G401.6 (cell line): ENCODE data around the gene ASPHD1.
"Not testable (repeated sequence)": the region's sequence is repeated elsewhere in the genome, so short reads cannot be mapped to it uniquely, and the experiment has no call there.

ENCODE experiments used
- FAIRE-seq: peaks from 2 replicates; lab custom pipeline; 2012; peaks lifted over from hg19 to GRCh38; lab: Jason Lieb, UNC

The ASPHD1 gene

DNA sequence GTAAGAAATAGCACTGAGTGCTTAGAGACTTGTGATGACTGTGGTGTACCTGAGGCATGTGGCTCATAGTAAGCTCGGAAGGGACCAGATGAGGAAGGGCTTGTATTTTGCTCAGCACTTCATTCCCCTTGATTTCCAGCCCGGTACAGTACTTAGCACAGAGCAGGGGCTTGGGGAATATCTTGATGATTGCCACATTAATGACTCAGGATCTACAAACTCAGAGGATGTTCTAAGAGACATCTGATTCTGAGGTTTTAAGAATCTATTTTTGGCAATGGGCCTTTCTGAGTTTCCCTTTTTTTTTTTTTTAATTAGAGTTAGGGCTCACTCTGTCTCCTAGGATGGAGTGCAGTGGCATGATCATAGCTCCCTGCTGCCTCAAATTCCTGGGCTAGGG lies 9.1 kb downstream of the ASPHD1 start:
- peak; percentile 17 for FAIRE-seq

DNA sequence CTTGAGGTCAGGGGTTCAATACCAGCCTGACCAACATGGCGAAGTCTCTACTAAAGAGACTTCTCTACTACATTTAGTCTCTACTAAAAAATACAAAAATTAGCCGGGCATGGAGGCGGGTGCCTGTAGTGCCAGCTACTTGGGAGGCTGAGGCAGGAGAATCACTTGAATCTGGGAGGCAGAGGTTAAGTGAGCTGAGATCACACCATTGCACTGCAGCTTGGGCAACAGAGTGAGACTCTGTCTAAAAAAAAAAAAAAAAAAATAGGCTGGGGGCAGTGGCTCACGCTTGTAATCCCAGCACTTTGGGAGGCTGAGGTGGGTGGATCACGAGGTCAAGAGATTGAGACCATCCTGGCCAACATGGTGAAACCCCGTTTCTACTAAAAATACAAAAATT lies 9.6 kb downstream of the ASPHD1 start:
- not testable (repeated sequence) for FAIRE-seq

DNA sequence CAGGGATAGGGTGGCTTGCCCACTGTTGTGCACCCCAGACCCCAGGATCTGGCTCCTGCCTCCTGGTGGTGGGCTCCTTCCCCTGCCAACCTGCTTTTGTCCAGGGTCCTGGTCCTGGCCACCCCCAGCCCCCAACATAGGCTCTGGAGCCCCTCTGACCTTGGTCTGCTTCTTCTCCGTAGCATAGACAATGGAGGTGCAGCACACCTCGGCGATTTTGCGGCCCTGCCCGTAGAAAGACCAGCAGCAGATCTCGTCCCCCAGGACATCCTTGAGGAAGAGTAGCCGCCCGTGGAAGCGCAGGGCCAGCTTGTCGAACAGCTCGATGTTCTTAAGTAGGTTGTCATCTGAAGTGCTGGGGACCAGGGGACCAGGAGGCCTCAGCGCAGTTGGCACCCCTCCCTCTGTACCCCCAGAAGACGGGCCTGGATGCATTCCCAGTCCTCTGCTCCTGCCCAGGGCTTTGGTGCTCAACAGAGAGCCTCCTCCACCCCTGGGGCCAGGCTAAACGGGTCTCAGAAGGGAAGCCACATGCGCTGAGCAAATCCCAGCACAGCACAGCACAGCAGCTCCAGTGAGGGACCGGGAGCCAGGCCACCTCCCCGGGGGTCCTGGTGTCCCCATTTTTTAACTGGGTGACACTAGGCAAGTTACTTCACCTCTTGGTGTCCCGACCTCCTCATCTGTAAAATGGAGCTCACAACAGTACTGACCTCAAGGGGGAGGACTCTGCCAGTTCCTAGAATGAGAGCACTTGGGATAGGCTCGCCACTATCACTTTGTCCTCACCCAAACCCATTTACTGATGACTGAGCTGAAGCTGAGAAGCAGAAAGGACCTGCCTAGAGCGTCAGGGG lies 10.8 kb downstream of the ASPHD1 start:
- FAIRE-seq = no peak

DNA sequence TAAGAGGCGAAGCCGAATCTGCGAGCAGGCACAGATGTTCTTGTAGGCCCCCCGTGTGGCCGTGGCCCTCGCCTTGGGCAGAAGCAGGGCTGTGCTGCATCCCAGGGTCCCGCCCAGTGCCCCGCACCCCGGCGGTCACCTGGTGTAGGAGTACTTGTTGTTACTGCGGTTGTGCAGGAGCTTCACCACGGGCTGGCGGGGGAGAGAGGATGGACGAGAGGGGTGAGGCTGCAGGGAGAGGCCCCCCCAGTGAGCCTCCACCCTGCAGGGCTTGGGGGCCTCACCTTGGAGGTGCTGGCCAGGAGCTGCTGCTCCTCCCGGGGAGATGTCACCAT lies 11.4 kb downstream of the ASPHD1 start:
- FAIRE-seq = no peak

DNA sequence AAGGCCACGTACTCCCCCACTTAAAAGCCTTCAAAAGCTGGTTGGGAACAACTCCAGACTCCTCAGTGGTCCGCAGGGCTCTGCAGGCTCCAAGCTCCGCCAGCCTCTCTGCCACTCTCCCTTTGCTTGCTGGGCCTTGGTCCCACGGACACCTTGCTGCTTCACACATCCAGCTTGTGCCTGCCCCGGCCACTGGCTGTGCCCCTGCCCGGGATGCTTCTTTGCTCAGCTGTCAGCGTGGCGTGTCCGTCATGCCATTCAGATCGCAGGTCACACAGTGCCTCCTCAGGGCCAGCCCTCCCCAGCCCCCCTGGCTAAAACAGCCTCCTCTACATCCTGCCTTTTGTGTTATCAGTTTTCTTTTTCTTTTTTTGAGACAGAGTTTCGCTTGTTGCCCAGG lies 11.8 kb downstream of the ASPHD1 start:
- no peak for FAIRE-seq

DNA sequence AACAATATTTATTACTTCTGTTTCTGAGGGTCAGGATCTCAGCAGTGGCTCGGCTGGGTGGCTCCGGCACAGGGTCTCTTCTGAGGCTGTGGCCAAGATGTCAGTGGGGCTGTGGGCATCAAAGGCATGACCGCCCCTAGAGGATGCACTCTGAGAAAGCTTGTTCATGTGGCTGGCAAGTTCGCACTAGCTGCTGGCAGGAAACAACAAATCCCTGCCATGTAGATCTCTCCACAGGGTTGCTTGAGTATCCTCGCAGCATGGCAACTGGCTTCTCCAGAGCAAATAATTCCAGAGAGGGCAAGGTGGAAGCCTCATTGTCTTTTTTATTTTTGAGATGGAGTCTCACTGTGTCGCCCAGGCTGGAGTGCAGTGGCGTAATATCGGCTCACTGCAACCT lies 13.2 kb downstream of the ASPHD1 start:
- FAIRE-seq = no peak

DNA sequence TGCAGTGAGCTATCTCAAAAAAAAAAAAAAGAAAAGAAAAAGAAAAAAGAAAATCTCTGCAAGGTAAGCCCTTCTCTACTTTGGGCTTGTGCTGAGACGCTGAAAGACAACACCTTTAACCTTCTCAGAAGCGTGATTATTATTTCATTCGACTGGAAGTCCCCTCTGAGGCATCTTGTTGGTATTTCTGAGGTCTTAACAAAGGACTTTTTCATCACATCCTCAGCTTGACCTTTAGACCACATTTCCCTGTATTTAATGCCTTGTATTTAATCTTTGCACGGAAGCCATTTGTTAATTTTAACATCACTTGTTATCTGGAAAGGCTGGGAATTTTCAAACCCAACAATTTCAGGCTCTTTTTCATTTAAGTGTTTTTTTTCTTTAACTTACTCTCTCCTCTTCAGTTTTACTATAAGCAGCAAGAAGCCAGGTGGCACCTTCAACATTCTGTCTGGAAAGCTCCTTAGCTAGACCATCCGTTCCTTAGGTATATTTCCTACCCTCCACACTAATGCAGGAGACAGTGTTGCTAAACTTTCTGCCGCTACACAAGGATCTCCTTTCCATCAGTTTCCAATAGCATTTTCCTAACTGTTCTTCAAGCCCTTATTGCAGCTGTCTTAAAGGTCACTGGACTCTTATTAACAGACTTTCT lies 15.4 kb downstream of the ASPHD1 start:
- no peak for FAIRE-seq

DNA sequence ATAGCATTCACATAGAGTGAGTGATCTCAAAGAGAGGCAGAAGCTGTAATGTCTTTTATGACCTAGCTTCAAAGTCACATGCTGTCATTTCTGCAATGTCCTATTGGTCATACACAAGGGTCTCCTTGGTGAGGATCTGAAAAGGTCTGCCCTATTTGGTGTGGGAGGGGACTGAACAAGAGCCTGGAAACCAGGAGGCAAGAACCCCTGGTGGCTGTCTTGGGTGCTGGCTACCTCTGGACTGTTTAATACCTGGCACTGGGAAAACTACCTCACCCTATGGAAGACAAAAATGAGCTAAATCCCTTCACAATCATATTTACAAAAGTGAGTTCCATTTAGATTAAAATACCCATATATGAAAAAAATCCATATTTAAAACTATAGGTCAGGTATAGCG lies 16.7 kb downstream of the ASPHD1 start:
- no peak for FAIRE-seq

DNA sequence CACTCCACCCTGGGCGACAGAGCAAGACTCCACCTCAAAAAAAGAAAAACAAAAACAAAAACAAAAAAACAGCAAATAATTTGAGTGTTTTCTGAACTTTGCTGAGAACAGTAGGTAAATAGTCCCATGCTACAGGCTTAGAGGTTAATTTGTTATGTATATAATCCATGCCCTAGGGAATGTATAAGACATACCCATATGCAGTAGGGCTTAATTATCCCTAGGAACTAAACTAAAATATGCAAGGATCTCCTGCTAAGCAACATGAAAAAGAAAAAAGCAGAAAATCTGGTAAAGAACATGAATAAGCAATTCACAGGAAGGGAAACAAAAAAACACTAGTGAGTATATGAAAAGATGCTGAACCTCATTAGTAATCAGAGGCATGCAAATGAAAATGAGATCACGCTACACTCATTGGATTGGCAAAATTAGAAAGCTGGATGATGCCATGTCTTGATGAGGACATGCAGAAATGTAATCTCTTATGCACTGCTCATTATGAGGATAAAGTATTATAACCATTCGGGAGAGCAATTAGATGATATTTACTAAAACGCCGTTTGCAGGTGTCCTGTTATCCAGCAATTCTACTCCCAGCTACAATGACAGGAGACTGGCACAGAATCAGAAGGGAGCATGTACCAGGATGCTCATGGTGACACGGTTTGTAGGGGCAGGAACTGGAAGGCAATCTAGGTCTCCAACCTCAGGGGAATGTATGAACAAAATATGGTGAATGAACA lies 20.2 kb downstream of the ASPHD1 start:
- no peak for FAIRE-seq

DNA sequence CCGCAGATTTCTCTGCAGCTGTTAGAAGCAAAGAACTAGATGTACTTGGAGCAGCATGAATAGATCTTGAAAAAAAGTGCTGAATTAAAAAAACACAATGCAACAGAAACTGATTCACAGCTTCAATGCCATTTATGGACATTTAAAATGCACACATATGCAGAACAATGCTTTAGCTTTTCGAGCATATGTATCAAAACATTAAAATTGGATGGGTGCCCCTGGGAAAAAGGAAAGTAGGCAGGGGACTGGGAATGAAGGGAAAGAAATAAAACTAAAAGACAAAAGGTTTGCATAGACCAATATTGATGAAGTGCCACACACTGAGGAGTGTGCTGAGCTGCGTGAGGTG lies 20.7 kb downstream of the ASPHD1 start:
- FAIRE-seq = no peak

DNA sequence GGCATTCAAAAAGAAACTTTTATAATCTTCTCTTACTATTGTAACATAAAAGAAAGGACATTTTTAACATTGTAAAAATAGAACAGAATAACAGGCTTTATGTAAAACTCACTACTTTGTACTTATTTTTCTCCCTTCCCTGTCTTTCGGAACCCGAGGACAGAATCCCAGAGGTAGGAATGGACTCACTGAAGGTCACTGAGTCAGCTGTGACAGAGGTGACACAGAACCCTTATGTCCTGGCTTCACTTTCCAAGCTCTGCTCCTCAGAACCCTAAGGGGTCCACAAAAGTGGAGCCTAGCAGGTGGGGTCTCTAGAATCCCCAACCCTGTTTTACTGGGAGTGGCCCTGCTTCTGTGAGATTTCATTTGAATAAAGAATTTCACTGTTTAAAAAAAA lies 22.0 kb downstream of the ASPHD1 start:
- FAIRE-seq = no peak

DNA sequence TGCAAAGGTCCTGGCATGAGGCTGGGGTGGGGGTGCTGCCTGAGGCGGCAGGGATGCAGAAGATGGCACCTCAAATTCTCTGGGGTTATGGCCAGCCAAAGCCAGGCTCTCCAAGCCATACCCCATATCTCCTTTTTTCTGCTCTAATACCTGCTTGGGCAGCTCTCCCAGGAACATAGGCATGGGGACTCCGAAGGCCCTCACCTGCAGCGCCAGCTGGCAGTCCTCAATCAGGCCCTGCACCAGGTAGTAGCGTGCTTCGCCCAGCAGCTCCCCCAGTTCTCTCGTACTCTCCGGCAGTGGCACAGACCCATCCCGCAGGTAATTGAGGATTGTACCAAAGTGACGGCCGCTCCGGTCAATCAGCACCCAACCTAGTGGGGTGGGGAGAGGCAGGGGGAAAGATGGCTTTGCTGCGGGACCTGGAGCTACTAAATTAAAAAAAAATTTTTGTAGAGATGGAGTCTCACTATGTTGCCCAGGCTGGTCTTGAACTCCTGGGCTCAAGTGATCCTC lies 22.8 kb downstream of the ASPHD1 start:
- no peak for FAIRE-seq

DNA sequence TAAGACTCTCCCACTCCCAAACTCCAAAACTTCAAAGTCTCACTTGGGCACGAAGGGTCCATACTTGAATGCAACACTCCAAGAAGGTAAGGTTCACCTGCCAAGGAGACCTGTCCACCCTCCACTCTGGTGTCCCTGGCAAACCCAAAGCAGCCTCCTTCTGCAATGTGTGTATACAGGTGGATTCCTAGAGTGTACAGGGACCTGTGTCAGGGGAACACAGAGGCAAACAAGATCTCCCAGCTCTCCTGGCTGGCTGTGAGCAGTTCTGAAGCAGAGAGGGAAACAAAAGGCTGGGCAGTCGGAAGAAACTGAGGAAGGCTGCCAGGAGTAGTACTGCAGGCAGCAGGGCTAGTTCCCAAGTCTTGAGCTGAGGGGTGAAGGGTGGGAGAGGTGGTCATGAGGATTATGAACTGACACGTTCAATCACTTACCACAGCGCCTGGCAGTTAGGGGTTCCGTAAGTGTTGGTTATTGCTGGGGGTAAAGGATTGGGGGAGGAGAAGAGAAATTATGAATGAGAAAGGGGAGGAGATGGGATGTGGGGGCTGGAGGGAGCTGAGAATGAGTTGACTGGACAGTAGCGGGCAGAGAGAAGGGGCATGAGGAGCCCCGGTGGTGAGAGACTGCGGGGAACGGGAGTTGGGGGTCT lies 24.9 kb downstream of the ASPHD1 start:
- no peak for FAIRE-seq

DNA sequence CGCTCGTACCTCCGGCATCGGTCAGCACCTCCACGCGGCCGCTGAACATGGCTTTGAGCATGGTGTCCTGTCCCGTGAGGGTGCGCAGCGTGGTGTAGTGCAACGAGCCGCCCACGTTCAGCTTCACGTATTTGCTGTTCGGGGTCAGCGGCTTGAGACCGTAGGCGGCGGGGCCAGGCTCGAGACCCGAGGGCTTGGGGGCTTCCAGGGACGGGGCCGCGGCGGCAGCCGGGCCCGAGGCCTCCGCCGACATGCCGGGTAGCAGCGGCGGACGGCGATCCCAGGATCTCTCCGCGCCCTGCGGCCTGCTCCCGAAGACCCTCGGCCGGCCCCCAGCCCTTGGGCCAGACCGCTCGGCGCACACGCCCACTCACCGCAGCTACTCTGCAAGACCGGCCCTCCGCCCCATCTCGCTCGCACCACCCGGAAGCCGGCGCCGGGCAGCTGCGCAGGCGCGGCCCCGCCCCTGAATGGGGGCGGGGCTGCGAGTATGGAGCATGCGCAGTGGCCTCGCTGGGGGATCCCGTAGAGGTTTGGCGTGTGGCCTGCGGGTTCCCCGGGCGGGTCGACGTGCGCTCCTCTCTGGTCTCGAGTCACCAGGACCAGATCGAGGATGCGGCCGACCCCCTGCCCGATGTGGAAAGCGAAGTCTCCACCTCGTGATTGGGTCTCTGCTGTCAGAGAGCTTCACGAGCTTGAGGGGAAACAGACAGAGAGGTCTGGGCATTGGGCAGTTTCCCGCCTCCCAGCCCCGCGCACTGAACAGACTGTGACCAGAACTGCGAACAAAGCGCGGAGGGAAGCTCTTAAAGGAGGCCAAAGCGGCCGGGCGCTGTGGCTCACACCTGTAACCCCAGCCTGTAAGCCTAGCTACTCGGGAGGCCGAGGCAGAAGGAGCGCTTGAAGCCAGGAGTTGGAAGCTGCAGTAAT lies 25.8 kb downstream of the ASPHD1 start, which contains the start of gene KCTD13:
TSS of gene KCTD13 (minus strand) at position 446 of the 930 bp plus-strand sequence. CDS start at position 253, 193 bp downstream.
- FAIRE-seq = peak; percentile 31

DNA sequence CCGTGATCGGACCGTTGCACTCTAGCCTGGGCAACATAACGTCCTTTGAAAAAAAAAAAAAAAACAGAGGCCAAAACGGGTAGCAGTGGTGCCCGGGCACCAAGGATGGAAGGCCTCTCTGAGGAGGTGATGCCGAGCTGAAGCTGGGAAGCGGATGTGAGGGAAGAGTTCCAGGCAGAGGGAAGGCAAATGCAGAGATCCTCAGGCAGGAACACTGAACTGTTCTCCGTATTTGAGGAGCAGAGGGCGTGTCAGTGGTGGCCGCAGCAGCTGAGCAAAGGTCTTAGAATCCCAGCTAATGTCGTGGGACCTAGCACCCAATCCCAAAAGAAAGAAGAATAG lies 26.4 kb downstream of the ASPHD1 start:
- no peak for FAIRE-seq

DNA sequence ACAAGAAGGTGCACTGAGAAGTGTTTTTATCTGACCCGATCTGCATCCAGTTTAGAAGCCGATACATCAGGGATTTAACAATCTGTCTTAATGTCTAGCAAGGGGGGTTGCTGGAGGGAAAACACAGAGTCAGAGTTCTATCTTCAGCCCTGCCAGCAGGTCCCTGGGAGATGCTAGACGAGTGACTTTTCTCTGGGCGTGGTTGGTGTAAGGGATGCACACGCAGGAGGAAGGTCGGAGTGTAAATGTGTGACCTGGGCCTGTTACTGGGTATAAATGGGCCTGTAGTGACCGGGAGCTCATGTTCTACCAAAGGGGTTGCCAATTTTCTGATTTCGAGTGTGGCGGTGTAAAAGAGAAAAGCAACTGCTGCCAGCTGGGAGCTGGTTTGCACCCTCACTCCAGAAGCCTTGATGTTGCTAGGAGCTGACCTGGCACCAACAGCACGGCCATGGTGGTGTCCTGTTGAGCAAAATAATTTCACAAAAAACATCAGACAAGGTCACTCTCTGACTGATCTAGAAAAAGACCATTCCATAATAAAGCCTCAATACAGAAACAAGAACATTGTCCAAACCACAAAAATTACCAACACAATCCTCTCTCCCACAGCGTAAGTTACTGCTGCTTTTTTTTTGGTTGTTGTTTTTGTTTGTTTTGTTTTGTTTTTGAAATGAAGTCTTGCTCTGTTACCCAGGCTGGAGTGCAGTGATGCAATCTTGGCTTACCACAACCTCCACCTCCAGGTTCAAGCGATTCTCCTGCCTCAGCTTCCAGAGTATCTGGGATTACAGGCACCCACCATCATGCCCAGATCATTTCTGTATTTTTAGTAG lies 27.0 kb downstream of the ASPHD1 start:
- no peak for FAIRE-seq

DNA sequence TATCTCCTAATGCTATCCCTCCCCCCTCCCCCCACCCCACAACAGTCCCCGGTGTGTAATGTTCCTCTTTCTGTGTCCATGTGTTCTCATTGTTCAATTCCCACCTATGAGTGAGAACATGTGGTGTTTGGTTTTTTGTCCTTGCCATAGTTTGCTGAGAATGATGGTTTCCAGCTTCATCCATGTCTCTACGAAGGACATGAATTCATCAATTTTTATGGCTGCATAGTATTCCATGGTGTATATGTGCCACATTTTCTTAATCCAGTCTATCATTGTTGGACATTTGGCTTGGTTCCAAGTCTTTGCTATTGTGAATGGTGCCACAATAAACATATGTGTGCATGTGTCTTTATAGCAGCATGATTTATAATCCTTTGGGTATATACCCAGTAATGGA lies 31.5 kb downstream of the ASPHD1 start:
- not testable (repeated sequence) for FAIRE-seq

DNA sequence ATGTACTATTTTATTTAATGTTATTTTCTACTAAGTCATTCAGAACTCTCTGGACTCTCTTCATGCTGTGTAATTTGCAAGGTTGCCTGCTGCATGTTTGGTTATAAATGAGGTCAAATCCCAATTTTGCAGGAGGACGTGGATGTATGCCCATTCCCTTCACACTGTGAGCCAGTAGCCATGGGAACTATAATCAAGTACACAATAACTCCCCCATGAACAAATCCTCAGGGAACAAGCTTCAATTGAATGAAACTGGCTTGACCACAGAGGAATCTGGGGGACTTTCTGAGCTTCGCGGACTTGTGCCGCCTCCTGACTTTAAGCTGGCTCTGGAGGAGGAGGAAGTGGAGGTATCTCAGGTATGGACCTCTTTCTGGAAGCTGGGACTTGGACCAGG lies 40.4 kb downstream of the ASPHD1 start:
- no peak for FAIRE-seq

DNA sequence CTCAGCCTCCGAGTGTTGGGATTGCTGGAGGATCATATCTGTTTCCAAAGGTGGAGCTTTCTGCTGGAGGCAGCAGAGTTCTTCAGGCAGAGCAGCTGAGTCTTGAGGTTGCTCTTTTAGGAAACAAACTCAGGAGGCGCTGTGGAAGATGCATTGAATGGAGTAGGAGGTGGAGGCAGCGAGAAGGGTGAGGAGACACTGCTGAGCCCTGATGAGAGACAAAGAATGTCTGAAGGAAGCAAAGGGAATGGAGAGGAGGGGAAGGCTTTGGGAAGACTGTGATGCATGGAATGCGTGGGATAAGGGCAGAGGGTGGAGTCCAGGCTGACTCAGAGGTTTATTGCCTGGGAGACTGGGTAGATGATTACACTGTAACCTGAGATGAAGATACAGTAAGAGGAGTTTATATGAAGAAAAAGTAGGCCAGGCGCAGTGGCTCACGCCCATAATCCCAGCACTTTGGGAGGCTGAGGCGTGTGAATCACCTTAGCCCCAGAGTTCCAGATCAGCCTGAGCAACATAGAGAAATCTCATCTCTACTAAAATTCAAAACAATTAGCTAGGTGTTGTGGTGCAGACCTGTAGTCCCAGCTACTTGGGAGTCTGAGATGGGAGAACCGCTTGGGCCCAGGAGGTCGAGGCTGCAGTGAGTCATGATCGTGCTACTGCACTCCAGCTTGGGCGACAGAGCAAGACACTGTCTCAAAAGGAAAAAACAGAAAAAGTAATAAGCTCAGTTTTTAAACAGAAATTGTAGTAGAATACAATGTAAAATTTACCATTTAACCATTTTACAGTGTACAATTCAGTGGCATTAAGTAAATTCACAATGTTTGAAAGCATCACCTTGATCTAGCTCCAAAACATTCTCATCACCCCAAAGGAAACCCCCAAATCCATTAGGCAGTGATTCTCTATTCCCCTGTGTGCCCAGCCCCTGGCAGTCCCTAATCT lies 43.8 kb downstream of the ASPHD1 start:
- FAIRE-seq = peak; percentile 98
